ENCODE results near the gene BANP. TPM values are rescaled to one million over a fixed set of nuclear protein-coding genes. Genes with fewer than 3 reads are reported as not detected.

BANP gene
- total RNA-seq, 2 experiments from 2014 or later: 39.6 to 58.0 TPM

- ChIA-PET CTCF (ENCODE audit: unreplicated experiment) (no interaction called here), POLR2A (interaction anchor here (0.6 kb wide), 1 partner anchor 167 kb away, joined by 3 read pairs; no protein-coding TSS in a partner anchor)
- no peak for TF ChIP-seq CTCF (conservative IDR thresholded peaks at IDR 0.05; ENCODE audit: low read length)
- no peak for TF ChIP-seq EZH2phosphoT487 (IDR thresholded peaks at IDR 0.05; ENCODE audit: borderline replicate concordance, low read depth, low read length)
- Histone ChIP-seq H4K20me1 (ENCODE audit: insufficient read depth, low read length) (no peaks in the 10 kb centered on the region), H3K4me1 (ENCODE audit: insufficient read depth, low read length, poor library complexity, severe bottlenecking) (no peaks in the 10 kb centered on the region), H3K79me2 (ENCODE audit: insufficient read depth, low read depth, low read length) (no peaks in the 10 kb centered on the region), H3K27ac (ENCODE audit: low read depth, low read length, poor library complexity, severe bottlenecking) (no peak overlapping the region), H3K4me3 (ENCODE audit: low read depth, low read length, poor library complexity, severe bottlenecking) (no peak overlapping the region), H3K4me2 (ENCODE audit: low read length) (no peak overlapping the region), H3K36me3 (ENCODE audit: insufficient read depth, low read length) (peaks cover 30% of the 10 kb centered on the region), H3K9me2 (ENCODE audit: insufficient read depth, low read length) (no peaks in the 10 kb centered on the region), H3K9me3 (ENCODE audit: low read length) (no peaks in the 10 kb centered on the region), H2AFZ (ENCODE audit: low read length) (no peak overlapping the region)
- no TSS peak for BruUV-seq (replicated peaks)
- DNase-seq (ENCODE audit: low spot score): no peak
- intact Hi-C loops (cut with micrococcal nuclease; ENCODE audit: unreplicated experiment): no loop called here
These were observed 105.0 kb downstream of the BANP start for GRCh38 chr16:88056212-88056611.

GRCh38 chr16:88057656-88058055, 106.4 kb downstream of the BANP start:
- POLR2A ChIA-PET: no interaction called here
- CTCF ChIA-PET (ENCODE audit: unreplicated experiment): no interaction called here
- H3K79me2 ChIP-seq (ENCODE audit: insufficient read depth, low read depth, low read length): no peaks in the 10 kb centered on the region
- H3K27ac ChIP-seq (ENCODE audit: low read depth, low read length, poor library complexity, severe bottlenecking): no peak overlapping the region
- no peaks in the 10 kb centered on the region for H3K9me3 ChIP-seq (ENCODE audit: low read length)
- no peak for DNase-seq (ENCODE audit: low spot score)
- H3K4me2 ChIP-seq (ENCODE audit: low read length): no peak overlapping the region
- intact Hi-C loops (cut with micrococcal nuclease; ENCODE audit: unreplicated experiment): no loop called here
- no peak overlapping the region for H3K4me3 ChIP-seq (ENCODE audit: low read depth, low read length, poor library complexity, severe bottlenecking)
- H3K4me1 ChIP-seq (ENCODE audit: insufficient read depth, low read length, poor library complexity, severe bottlenecking): no peaks in the 10 kb centered on the region
- H4K20me1 ChIP-seq (ENCODE audit: insufficient read depth, low read length): no peaks in the 10 kb centered on the region
- TF ChIP-seq EZH2phosphoT487 (IDR thresholded peaks at IDR 0.05; ENCODE audit: borderline replicate concordance, low read depth, low read length): no peak
- TF ChIP-seq CTCF (conservative IDR thresholded peaks at IDR 0.05; ENCODE audit: low read length): no peak
- H3K9me2 ChIP-seq (ENCODE audit: insufficient read depth, low read length): no peaks in the 10 kb centered on the region
- no peak overlapping the region for H2AFZ ChIP-seq (ENCODE audit: low read length)
- BruUV-seq (replicated peaks): no TSS peak
- peaks cover 19% of the 10 kb centered on the region for H3K36me3 ChIP-seq (ENCODE audit: insufficient read depth, low read length)

GRCh38 chr16:88058136-88058535, 106.9 kb downstream of the BANP start:
- Histone ChIP-seq H3K9me2 (ENCODE audit: insufficient read depth, low read length) (no peaks in the 10 kb centered on the region), H3K27ac (ENCODE audit: low read depth, low read length, poor library complexity, severe bottlenecking) (no peak overlapping the region), H3K9me3 (ENCODE audit: low read length) (no peaks in the 10 kb centered on the region), H3K36me3 (ENCODE audit: insufficient read depth, low read length) (peaks cover 14% of the 10 kb centered on the region; the same call in 1 of the 2 replicates), H2AFZ (ENCODE audit: low read length) (no peak overlapping the region), H4K20me1 (ENCODE audit: insufficient read depth, low read length) (no peaks in the 10 kb centered on the region), H3K4me3 (ENCODE audit: low read depth, low read length, poor library complexity, severe bottlenecking) (no peak overlapping the region), H3K4me2 (ENCODE audit: low read length) (no peak overlapping the region), H3K79me2 (ENCODE audit: insufficient read depth, low read depth, low read length) (no peaks in the 10 kb centered on the region), H3K4me1 (ENCODE audit: insufficient read depth, low read length, poor library complexity, severe bottlenecking) (no peaks in the 10 kb centered on the region)
- DNase-seq (ENCODE audit: low spot score): no peak
- POLR2A ChIA-PET: no interaction called here
- TF ChIP-seq CTCF (conservative IDR thresholded peaks at IDR 0.05; ENCODE audit: low read length) (no peak), EZH2phosphoT487 (IDR thresholded peaks at IDR 0.05; ENCODE audit: borderline replicate concordance, low read depth, low read length) (no peak)
- intact Hi-C loops (cut with micrococcal nuclease; ENCODE audit: unreplicated experiment): no loop called here
- CTCF ChIA-PET (ENCODE audit: unreplicated experiment): no interaction called here
- BruUV-seq (replicated peaks): no TSS peak
